GM19239 (cell line): ENCODE data around the gene NR5A2.

Source experiments
- DNase-seq: peaks from one replicate; pipeline ENCODE4 v3.0.0; 2011; ENCODE audit warnings: low spot score; ENCODE audit not compliant: insufficient read length
- FAIRE-seq: peaks from 2 replicates; lab custom pipeline; 2011; peaks lifted over from hg19 to GRCh38; lab: Jason Lieb, UNC

Gene NR5A2

GRCh38 chr1:200035397-200035955 is 8.0 kb downstream of the NR5A2 start:
- FAIRE-seq: no peak
- no peak for DNase-seq

- no peak for FAIRE-seq
- DNase-seq: no peak
These were observed 8.6 kb downstream of the NR5A2 start for GRCh38 chr1:200035956-200036618.

GRCh38 chr1:200036619-200037270 is 9.2 kb downstream of the NR5A2 start:
- no peak for DNase-seq
- no peak for FAIRE-seq

GRCh38 chr1:200037501-200037900 is 10.0 kb downstream of the NR5A2 start:
- FAIRE-seq: no peak

GRCh38 chr1:200037904-200038303 is 10.4 kb downstream of the NR5A2 start:
- DNase-seq (no peak), FAIRE-seq (no peak)

More at GRCh38 chr1:200037501-200037900, 10.0 kb downstream of the NR5A2 start:
- DNase-seq: no peak

GRCh38 chr1:200038325-200038980 is 10.9 kb downstream of the NR5A2 start:
- no peak for DNase-seq
- no peak for FAIRE-seq

GRCh38 chr1:200038981-200039848 is 11.7 kb downstream of the NR5A2 start:
- DNase-seq (no peak), FAIRE-seq (no peak)

- no peak for FAIRE-seq
- DNase-seq: no peak
These were observed 12.5 kb downstream of the NR5A2 start for GRCh38 chr1:200039849-200040474.

- DNase-seq (no peak), FAIRE-seq (no peak)
These were observed 13.1 kb downstream of the NR5A2 start for GRCh38 chr1:200040481-200041138.

- FAIRE-seq (no peak), DNase-seq (no peak)
These were observed 14.0 kb downstream of the NR5A2 start for GRCh38 chr1:200041337-200042118.

GRCh38 chr1:200042119-200042551 is 14.6 kb downstream of the NR5A2 start:
- DNase-seq: no peak
- FAIRE-seq: no peak

GRCh38 chr1:200042552-200043335 is 15.2 kb downstream of the NR5A2 start:
- DNase-seq (no peak), FAIRE-seq (no peak)

- no peak for DNase-seq
These were observed 15.8 kb downstream of the NR5A2 start for GRCh38 chr1:200043336-200043668.

GRCh38 chr1:200046115-200046514 is 18.6 kb downstream of the NR5A2 start:
- DNase-seq (no peak), FAIRE-seq (no peak)

More at GRCh38 chr1:200043336-200043668, 15.8 kb downstream of the NR5A2 start:
- FAIRE-seq: no peak

GRCh38 chr1:200048244-200048643 is 20.7 kb downstream of the NR5A2 start:
- no peak for DNase-seq
- no peak for FAIRE-seq

GRCh38 chr1:200049810-200050209 is 22.3 kb downstream of the NR5A2 start:
- FAIRE-seq (no peak), DNase-seq (no peak)

GRCh38 chr1:200051620-200052019 is 24.1 kb downstream of the NR5A2 start:
- FAIRE-seq: no peak
- no peak for DNase-seq

- no peak for FAIRE-seq
- DNase-seq: no peak
These were observed 25.6 kb downstream of the NR5A2 start for GRCh38 chr1:200053091-200053490.
